Activated effector memory CD4-positive, alpha-beta T cell treated with Interleukin-2 at 50 U/mL for 16 hours (primary cell): ENCODE data around the gene RNU7-1.

Experiments used
- DNase-seq: peaks from one replicate; pipeline ENCODE4 v3.0.0-alpha.2; 2020

RNU7-1 gene

DNA sequence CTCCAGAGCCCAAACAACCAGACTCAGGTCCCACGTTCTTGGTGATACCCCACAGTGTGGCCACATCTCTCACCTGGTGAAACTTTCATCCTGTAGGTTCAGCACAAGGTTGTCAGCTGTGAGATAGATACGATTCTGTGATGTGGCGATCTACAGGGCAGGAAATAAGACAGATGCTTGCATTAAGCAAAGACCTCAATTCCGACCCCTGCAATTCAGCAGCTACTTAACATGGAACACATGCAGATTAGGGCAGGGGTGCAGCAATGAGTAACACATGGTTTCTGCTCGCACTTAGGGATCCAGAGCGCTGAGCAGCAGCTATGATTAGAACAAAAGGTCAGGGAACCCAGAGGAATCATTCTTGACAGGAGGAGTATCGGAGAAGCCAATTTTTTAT lies 22.7 kb downstream of the RNU7-1 start:
- no peak for DNase-seq

DNA sequence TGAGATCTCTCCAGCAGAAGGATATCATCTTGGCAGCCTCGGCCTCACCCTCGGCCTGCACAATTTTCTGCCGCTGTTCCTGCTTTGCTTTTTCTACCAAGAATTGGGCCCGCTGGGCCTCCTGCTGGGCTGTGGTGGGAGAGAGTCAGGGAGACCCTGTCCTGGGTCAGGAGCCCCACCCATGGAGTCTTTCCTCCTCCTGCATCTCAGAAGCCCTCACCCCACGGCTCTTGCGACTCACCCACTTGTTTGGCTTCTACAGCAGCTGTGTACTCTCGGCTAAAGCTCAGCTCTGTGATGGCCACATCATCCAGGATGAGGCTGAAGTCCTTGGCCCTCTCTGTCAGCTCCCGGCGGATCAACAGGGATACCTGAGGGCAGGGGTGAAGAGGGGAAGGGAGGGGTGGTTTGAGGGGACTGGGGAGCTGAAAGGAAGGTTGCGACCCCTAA lies 24.1 kb downstream of the RNU7-1 start:
- no peak for DNase-seq

DNA sequence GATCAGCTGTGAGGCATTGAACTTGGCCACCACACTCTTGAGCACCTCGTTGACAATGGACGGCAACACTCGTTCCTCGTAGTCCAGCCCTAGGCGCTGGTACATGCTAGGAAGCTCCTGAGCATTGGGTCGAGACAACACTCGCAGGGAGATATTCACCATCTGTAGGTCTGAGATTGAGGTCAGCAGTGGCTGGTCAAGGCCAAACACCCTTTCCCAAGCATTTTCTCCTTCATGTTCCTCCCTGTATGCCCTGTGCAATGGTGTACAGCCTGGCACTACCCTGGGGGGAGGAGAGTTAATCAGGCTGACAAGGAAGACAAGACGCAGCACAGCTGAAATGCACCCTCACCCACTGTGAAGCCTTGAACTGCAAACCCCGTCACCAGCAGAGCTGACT lies 24.8 kb downstream of the RNU7-1 start:
- DNase-seq: no peak

DNA sequence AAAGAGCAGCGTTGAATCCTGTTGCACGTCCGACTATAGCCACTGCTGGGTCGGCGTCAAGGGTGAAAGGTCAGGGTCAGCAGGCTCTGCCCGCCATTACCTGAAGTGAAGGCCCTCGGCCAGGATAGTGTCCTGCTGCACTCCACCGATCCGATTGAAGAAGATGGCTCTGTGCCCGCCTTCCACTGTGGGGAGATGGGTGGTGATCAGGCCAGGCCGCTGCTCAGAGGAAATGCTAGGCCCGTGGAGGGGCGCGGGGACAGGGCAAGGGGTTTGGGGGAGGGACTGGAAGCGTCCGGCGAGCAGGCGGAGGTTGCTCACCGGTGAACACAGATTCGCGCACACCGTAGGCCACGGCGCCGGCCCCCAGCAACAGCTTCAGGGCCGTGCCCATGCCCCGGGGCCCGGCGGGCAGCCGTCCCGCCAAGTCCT lies 26.5 kb downstream of the RNU7-1 start:
- no peak for DNase-seq

DNA sequence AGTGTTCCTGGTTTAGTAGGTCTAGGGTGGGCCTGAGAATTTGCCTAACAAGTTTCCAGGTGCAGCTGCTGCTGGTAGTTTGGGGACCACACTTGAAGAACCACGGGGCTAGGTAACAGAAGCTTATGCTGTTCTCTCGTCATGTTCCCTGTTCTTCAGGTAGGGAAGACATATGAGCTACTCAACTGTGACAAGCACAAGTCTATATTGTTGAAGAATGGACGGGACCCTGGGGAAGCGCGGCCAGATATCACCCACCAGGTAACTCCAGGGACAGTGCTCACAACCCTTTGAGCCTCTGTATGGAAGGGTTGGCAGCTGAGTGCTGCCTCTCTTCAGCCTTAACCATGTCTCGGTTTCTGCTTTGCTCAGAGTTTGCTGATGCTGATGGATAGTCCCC lies 30.6 kb downstream of the RNU7-1 start:
- no peak for DNase-seq

DNA sequence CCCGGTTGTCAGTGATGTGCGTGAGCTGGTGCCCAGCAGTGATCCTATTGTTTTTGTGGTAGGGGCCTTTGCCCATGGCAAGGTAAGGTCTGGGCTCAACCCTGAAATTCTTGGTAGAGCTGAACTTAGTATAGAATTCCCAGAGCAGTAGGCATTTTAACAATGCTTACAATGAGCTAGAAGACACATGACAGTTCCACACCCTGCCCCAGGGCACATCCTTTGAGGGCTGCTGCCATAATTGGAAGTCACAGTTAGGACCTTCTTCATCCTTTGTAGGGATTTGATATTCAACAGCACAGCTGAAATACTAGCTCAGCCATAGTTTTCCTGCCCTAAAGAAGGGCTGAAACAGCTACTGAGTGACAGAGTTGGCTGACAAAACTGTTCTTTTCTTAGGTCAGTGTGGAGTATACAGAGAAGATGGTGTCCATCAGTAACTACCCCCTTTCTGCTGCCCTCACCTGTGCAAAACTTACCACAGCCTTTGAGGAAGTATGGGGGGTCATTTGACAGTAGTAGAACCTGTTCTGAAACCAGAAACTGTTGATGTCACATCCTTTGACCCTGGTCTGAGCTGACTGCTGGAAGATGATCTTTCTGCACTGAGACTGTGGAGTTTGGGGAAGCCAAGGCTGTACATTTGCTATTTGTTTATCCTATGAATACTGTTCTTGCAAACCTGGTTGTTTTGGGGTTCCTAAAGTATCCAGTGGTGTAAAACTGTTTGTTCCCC lies 31.8 kb downstream of the RNU7-1 start:
- no peak for DNase-seq

DNA sequence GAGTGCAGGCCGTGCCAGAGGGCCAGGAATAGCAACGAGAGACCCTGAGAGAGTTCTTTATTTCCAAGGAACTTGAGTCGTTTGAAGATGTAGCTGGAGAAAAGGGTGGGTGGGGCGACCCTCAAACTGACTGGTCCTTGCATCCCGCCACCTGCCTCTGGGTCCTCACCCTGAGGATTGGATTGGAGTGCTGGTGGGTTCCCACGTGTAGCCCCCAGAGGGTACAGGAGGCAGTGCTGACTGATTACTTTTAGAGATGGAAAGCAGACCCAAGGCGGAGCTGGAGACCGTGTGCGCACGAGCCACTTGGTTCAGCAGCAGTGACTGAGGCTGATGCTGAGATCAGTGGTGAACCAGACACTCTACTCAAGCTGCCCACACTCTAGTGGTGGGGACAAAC lies 34.0 kb downstream of the RNU7-1 start:
- DNase-seq: no peak

DNA sequence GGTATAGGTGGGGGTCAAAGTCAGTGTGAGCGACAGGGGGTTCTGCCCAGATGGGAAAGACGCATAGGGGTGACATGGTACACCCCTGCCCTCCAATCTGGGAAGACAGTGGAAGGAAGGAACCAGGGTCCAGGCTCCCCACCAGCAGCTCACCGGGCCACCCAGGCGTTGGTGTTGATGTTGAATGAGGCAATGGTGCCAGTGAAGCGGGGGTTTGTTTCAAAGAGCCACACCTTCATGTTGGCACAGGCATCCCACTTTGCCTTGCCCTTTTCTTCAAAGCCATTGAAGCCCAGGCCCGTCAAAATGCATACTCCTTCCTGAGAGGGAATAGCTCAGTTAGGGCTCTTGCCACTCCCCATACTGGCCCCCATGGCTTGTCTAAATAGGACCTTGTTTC lies 34.6 kb downstream of the RNU7-1 start:
- no peak for DNase-seq

DNA sequence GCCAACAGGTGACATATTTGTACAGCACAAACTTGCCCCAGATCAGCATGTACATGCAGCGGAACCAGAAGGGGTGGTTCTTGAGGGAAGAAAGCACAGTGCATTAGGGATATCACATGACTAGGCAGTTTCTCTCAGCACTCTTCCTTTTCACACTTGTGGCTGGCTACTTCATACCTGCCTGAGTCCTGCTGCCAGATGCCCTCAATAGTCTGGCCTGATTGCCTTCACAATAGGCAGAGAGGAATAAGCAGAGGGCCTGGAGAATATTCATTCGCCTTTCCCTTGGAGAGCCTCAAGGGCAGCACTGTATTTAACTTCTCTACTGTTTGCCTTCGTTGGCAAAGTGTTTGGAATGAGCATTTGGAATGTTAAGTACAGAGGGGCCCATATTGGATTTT lies 35.0 kb downstream of the RNU7-1 start:
- DNase-seq: no peak

DNA sequence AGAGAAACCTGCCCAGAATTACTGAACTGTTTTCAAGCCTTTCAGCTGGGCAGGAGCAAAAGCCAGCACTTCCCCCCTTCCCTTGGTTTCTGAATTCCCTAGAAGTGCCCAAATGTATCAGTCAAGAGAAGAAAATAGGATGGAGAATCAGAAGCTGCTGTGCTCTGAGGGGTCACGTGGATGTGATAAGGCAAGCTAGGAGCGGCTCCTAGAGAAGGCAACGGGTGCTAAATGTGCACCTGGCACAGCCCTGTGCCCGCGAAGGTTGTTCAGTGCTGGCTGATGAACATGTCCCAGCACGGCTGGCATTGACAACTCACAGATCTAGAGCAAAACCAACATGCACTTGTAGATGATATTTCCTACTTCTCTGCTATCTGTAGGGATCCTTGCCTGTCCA lies 35.4 kb downstream of the RNU7-1 start:
- DNase-seq: no peak

DNA sequence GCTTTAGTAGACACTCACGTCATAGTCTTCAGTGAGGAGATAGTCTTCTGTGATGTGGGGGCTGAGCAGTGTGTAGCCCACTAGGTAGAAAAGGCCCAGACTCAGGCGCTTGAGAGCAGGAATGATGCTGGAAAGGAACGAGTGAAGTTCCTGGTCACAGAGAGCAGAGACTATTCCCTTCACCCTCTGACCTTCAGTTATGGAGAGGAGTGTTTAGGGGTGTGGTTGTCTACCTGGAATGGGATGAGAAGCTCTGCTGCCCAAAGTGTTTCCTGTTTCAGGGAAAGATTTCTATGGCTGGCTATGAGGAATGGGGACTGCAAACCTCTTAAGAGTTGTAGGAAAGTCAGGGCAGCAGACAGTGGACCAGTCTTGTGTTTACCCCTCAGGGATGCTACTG lies 35.8 kb downstream of the RNU7-1 start:
- DNase-seq: no peak

DNA sequence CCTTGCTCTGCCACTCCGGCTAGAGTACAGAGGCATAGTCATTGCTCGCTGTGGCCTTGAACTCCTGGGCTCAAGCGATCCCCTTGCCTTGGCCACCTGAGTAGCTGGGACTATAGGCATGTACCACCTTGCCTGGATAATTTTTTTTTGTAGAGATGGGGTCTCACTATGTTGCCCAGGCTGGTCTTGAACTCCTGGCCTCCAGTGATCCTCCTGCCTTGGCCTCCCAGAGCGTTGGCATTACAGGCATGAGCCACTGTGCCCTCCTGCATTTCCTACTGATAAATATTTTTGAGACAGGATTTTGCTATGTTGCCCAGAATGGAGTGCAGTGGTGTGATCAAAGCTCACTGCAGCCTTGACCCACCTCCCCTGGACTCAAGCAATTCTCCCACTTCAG lies 36.5 kb downstream of the RNU7-1 start:
- no peak for DNase-seq

DNA sequence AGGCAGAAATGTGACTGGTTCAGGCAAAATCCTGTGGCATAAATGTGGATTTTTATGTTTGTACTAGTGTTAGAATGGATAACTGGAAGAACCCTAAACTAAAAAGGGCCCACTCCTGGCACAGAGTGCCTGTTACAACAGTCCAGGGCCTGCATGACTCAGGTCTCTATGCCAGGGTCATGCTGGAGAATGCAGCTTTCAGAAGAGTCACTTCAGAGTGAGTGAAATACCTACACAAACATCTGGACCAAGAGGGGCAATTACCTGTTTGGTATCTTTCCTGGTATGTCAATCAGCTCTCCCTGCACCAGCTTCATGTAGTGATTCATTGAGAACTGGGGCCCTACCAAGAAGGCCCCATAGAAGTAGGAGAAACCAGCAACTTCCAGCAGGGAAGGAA lies 37.1 kb downstream of the RNU7-1 start:
- no peak for DNase-seq

DNA sequence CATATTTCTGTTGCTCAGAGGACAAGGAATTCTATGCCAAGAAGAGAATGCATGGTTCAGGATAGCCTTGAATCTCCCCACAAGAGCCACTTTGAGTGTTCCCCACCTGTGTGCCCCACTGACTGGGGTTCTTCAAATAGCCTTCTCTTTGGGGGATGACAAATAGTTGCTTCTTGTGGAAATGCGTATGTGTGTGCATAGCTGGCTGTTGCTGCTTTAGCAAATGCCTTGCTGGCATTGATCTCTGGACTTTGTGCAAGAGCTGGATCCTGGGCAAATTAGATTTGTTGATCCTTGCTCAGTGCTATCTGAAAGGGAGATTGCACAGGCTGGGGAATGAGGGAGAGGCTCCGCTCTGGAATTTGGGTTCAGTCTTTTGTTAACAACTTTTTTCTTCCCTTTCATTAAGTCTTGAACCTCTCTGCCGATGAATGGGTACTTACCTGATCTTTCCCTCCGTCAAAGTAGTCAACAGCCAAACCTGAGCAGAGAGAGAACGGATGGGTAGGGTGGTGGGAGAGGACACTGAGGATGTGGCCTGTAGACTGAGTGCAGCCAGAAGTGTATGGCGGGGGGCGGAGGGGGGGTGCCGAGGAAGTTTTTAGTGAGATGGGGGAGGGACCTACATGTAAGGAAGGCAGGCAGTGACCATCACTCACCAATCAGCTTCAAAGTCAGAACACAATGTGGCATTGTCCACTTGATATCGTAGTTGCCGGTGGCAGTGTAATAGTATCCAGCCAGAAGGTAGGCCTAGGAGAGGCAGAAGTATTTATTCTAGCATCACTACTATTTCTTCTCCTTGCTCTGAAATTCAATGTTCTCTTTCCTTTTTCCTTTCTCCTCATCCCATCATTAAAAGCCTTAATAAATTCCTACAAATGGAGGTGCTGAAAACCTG lies 37.8 kb downstream of the RNU7-1 start:
- no peak for DNase-seq

DNA sequence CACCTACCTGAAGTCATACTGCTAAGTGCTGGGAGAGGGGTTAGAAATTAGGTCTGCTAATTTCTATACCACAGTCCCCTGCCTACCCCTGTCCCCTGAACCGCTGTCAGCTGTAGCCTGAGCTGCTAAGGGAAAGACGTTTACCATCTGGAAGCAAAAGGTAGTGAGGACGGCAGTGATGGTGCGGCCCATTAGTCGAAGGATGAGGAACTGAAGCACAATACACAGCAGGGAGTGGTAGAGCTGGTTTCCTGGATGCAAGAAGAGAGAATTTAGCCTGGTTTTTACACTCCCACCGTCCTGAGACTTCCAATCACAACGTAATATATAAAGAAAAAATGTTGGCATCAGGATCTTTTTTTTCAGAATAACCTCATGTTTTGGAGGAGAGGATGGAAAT lies 38.9 kb downstream of the RNU7-1 start:
- no peak for DNase-seq

DNA sequence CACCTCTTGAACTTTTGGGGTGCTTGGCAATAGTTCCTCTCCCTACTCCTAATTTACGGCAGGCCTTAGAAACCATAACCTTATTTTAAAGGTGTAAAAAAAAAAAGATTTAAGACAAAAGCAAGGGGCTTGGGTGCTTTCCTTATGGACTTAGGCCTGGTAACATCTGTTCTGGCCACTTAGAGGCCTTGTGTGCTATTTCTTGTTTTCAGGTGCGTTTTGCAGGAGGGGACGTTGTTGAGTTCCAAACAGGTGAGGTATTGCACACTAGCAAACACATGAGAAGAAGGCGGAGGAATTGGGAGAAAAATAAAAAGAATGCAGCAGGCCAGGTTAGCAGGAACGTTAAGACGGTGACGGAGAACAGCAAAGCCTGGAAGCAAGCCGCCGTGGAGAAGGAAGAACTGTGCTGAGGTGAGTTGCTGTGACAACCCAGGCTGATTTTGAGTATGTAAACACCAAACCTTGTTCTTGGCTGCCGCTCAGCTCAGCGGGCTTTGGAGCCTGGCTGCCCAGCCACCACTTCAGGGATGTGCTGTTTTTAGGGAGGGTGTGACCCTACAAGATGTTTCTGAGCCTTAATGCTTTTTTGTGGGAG lies 44.4 kb downstream of the RNU7-1 start:
- DNase-seq: no peak
